ENCODE measurements around the gene AIRE. TPM values are rescaled to one million over a fixed set of nuclear protein-coding genes. Genes with fewer than 3 reads are reported as not detected.
"Not testable (repeated sequence)": the region's sequence is repeated elsewhere in the genome, so short reads cannot be mapped to it uniquely, and the experiment has no call there.

Gene AIRE
- total RNA-seq: under 1 TPM in 1 of 4 donors, not detected in 3; 0.12 TPM

DNA sequence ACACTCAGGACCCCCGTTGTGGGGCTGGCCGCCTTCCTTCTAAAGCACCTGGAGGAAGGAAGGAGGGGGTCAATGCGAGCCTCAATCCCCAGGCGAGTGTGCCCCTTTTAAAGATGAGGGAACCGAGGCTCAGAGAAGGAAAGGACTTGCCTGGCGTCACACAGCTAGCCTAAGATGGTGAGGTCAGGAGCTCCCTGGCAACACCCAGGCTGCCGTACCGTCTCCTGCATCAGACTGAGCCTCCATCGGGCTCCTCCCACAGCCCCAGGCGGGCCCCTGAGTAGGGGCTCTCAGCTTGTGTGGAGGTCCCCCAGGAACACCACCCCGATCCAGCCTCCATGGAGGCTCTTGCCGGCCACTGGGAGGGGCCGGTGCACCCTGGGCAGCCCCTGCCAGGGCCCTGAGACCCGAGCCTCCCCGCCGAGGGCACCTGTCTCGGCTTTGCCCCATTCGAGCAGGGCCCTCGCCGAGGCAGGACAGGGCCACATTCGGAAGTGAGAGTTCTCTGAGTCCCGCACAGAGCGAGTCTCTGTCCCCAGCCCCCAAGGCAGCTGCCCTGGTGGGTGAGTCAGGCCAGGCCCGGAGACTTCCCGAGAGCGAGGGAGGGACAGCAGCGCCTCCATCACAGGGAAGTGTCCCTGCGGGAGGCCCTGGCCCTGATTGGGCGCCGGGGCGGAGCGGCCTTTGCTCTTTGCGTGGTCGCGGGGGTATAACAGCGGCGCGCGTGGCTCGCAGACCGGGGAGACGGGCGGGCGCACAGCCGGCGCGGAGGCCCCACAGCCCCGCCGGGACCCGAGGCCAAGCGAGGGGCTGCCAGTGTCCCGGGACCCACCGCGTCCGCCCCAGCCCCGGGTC, at the start of gene AIRE:
TSS of gene AIRE (plus strand) at position 739 of the 855 bp plus-strand sequence. CDS start 131 bp downstream, outside the sequence.
- DNase-seq (ENCODE audit: low spot score) (no peak), ATAC-seq (ENCODE audit: low FRiP score) (no peak)
- TF ChIP-seq, protein P1, sequence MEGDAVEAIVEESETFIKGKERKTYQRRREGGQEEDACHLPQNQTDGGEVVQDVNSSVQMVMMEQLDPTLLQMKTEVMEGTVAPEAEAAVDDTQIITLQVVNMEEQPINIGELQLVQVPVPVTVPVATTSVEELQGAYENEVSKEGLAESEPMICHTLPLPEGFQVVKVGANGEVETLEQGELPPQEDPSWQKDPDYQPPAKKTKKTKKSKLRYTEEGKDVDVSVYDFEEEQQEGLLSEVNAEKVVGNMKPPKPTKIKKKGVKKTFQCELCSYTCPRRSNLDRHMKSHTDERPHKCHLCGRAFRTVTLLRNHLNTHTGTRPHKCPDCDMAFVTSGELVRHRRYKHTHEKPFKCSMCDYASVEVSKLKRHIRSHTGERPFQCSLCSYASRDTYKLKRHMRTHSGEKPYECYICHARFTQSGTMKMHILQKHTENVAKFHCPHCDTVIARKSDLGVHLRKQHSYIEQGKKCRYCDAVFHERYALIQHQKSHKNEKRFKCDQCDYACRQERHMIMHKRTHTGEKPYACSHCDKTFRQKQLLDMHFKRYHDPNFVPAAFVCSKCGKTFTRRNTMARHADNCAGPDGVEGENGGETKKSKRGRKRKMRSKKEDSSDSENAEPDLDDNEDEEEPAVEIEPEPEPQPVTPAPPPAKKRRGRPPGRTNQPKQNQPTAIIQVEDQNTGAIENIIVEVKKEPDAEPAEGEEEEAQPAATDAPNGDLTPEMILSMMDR (IDR thresholded peaks at IDR 0.05): no peak

DNA sequence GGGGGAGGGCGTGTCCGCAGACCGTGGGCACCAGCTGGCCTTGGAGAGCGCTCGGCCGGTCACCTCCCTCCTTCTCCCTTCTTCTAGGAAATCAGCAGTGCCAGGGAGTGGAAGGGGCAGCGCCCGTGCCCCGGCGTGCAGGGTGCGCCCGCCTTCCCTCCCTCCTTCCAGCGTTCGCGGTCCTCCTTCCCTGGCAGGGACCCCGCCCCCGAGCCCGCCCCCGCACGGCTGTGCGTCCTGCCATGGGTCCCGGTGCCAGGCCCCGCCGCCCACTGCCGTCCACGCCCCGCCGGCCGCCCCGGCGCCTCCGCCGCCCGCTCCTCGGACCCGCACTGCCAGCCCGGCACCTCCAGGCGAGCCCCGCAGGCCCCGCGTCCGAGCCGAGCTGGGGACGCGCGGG, 45.3 kb upstream of the AIRE start:
- peak; percentile 76 for ATAC-seq (ENCODE audit: low FRiP score)

DNA sequence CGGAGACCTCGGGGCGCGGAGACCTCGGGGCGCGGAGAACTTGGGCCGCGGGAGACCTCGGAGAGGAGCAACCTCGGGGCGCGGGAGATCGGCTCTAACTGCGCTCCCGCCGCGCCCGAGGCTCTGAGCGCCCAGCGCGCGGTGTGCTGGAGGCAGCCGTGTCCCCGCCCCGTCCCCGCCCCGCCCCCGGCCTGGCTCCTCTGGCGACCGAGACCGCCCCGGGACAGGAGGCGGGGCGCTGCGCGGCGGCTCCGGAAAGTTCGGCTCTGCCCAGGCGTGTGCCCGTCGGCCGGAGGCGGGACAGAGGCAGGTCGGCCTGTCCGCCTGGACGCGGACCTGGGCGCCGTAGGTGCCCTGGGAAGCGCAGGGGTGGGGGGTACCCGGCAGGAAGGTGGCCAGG, 44.8 kb upstream of the AIRE start, which contains the start of gene ICOSLG:
TSS of gene ICOSLG (minus strand) at position 102 of the 400 bp plus-strand sequence. CDS start 126 bp downstream, outside the sequence.
- ATAC-seq (ENCODE audit: low FRiP score): peak; percentile 66

More for the DNA sequence above, 45.3 kb upstream of the AIRE start:
- DNase-seq (ENCODE audit: low spot score): not testable (repeated sequence)

DNA sequence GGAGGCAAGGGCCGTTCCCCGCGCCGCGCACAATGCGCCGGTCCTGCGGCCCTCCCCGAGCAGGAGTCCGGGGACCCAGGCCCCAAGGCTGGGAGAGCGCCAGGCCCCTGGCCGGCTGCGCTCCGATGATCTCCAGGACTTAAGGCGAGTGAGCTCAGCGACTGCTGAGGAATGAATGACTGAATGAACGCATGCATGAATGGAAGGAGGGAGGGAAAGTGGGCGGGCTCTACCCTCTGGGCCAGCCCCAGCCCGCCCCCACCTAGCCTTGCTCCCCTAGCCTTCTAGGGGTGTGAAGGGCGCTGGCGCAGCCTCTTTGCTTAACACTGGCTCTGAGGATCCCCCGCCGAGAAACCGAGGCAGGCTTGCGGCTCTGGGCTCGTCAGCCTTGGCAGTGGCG, 44.4 kb upstream of the AIRE start:
- ATAC-seq (ENCODE audit: low FRiP score); DNase-seq (ENCODE audit: low spot score): not testable (repeated sequence)

More for the DNA sequence above, 44.8 kb upstream of the AIRE start, which contains the start of gene ICOSLG:
- DNase-seq (ENCODE audit: low spot score): not testable (repeated sequence)

DNA sequence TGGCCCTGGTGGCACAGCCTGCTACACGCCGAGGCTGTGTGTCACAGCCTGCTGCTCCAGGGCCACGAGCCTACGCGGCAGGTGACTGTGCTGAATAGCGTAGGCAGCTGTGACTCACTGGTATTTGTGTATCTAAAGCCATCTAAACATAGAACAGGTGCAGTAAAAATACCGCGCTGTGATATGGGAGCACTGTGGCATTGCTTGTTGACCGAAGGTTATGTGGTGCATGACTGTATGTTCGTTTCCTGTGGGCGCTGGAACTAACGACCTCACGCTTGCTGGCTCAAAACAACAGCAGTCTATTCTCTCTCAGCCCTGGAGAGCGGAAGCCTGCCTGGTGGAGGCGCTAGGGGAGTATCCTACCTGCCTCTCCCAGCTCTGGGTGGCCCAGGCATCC, 41.7 kb upstream of the AIRE start:
- not testable (repeated sequence) for DNase-seq (ENCODE audit: low spot score); ATAC-seq (ENCODE audit: low FRiP score)

DNA sequence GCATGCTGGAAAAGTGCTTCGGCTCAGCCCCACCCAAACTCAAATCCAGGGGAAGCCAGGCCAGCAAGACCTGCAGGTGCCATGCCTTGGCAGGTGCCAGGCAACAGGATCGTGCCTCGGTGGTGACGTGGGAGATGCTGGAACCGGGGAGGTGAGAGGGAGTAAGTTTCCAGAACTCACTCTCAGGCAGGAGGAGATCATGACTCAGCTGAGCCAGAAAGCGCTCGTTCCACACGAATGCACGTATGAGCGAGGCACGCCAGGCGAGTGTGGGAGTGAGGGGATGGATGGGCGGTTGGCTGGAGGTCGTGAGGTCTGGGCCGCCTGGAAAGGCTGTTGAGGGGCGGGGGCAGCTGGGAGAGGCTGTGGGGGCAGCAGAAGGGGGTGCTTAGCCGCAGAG, 37.8 kb upstream of the AIRE start:
- peak; percentile 78 for ATAC-seq (ENCODE audit: low FRiP score)
- DNase-seq (ENCODE audit: low spot score): not testable (repeated sequence)

DNA sequence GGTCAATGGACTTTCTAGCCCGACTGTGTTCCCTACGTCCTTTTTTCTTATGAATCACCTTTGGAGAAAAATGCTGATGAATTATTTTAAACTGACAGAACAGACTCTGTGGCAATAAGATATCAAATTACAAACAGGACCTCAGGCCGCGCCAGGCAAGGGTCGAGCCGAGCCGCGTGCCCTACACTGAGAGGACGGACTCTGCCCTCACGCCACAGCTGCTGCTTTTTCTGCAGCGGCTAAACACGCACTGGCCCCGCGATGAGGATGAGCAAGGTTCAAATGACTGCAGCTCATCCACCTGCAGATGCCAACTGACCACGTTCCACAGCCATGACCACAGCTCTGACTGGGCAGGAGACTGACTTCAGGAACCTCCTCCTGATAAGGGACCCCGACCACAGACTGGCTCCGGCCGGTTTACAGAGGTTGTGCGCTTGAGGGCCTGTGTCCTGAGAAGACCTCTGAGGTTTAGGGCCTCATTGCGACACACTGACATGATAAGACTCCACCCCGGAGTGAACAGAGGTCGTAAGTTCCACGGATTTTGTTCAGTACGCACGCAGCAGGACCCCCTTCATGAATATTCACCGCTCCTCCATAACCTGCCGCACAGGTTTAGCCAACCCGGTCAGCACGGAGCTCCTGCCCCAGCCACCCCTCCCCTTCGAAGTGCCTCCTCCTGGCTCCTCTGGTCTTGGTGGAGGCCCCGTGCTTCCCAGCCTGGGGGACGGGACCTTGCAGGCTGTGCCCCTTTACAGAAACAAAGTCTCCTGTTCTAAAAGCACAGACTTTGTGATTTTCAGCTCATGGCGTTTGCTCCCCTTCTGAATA, 36.3 kb upstream of the AIRE start:
- not testable (repeated sequence) for DNase-seq (ENCODE audit: low spot score)
- peak; percentile 52 for ATAC-seq (ENCODE audit: low FRiP score)

DNA sequence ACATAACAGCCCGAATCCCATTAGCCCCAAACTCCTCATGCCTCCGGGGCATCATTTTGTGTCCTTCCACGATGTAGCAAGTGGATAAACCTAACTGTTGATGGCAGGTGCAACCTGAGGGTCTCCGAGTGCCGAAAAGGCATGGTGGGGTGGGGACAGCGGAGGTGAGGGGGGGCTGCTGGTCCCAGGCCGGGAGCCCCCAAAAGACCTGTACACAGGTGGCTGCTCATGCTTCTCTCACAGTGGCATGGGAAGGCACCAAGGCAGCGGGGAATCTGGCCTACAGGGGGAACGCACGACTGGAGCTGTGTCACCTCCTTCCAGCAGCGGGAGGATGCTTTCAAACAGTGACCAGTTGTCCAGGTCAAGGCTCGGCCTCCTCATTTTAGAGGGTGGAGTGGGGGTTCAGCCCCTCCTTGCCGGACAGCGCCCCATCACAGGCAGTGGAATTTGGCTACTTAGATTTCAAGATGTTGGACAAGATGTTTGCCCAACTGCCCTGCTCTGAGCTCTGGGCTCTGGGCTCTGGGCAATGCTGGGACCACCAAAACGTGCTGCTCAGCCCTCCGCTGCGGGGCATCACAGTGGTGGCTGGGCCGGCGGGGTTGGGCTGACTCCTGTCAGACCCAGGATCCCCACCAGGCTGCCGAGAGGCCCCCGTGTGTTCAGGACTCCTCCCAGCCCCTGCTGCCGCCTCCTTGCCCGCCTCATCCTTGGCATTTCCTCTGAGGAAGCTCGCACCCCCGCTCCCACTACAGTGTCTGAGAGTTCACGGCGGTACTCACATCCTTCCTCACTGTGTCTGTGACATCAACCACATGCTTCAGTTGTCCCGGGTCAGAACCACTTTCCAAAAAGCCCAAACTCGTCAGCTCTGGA, 31.6 kb upstream of the AIRE start:
- no peak for DNase-seq (ENCODE audit: low spot score)
- ATAC-seq (ENCODE audit: low FRiP score): no peak
- TF ChIP-seq, protein P1 (IDR thresholded peaks at IDR 0.05): no peak

DNA sequence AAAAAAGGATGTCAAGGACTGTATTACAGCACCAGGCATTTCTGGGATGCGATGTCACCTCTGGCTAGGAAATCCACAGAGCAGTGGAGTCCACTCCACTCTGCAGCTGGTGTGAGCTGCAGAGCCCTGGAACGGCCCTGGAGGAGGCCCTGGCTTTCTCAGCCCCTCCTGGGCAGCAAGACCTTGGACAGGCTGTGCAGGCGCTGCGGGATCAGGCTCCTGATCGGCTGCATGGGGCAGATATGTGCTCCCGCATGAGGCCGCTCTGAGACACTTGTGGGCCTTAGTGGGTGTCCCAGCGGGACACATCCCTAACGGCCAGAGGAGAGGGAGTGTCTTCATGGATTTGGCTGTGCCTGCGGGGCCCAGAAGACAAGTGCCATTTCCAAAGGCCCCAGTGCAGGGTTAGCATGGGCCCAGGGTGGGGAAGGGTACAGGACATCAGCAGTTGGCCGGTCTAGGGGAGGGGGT, 30.1 kb upstream of the AIRE start:
- TF ChIP-seq, protein P1 (IDR thresholded peaks at IDR 0.05): no peak
- ATAC-seq (ENCODE audit: low FRiP score): no peak
- DNase-seq (ENCODE audit: low spot score): no peak

All from omental fat pad (tissue), 4 donors.